LNCAP (cell line): ENCODE data around the gene APBA2.

ENCODE experiments used
- CTCF ChIP-seq: fragments of 450-650 bp; IDR thresholded peaks from 2 replicates; pipeline ENCODE4 v1.5.1; 2017; ENCODE audit warnings: mild to moderate bottlenecking

Gene APBA2

DNA sequence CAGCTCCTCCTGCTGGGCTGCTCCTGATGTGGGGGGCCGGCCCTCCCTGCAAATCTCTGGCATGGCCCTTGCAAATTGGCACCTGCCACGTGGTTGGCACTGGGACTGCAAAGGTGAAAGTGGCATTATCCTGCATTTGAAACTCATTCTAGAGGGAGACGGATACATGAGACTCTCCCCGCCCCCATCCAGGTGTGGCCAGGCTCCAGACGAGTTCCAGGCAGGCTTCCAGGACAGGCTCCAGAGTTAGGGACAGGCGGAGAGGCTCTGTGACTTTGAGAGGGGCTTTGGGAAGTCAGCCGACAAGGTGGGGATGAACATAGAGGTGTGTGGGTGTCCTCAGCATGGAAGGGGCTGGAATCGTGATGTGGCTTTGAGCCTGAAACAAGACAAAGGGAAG, 178.5 kb downstream of the APBA2 start:
- no peak for TF ChIP-seq CTCF

DNA sequence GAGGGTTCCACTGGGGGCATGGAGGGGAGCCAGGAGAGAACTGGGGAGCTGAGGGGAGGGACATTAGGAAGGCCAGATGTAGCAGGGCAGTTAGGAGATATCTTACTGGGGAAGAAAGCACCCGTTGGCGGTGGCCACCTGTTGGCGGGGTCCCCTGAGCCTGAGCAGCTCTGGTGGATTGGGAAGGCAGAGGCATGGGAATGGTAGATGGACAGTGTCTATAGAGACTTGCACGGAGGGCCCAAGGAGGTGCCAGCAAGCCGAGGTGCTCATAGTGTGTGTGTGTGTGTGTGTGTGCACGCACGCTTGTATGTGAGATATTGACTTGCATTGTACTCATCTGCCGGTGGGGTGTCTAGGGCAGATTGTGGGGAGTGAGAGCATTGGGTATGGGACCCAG, 179.0 kb downstream of the APBA2 start:
- TF ChIP-seq CTCF, result no peak

DNA sequence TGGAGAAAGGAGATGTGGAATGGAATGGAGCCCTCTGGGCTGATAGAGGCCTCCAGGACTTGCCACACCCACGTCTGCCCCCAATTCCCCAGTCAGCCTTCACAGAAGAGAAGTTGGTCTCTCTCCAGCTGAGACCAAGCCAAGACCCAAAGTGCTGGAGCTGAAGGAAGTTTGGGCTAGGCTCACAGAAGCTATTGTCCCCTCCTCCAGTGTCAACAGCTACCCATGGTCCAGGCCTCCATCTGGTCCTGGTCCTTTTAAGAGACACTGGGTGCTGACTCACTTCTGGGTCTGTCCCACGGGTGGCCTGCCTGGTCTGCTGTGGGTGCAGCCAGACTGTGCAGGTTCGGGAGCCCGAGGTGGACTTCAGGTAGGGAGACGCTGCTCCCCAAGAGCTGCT, 179.8 kb downstream of the APBA2 start:
- no peak for TF ChIP-seq CTCF

DNA sequence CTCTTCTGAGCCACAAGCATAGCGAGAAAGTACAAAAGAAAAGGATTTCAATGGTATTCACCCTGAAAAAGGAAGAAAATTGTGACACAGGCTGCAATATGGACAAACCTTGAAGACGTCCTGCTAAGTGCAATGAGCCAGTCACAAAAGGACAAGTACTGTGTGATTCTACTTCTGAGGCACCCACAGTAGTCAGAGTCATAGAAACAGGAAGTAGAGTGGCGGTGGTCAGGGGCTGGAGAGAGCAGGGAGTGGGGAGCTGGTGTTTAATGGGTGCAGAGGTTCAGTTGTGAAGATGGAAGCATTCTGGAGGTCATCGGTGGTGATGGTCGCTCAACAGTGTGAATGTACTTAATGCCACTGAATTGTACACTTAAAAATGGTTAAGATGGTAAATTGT, 180.5 kb downstream of the APBA2 start:
- TF ChIP-seq CTCF, result no peak

DNA sequence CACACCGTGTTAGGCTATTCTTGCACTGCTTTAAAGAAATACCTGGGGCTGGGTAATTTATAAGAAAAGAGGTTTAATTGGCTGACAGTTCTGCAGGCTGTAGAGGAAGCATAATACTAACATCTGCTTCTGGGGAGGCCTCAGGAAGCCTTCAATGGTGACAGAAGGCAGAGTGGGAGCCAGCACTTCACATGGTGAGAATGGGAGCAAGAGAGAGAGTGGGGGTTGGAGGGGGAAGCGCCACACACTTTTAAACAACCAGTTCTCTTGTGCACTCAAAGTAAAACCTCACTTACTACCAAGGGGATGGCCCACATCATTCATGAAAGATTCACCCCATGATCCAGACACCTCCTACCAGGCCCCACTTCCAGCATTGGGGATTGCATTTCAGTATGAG, 181.1 kb downstream of the APBA2 start:
- TF ChIP-seq CTCF, result no peak

GRCh38 chr15:29067949-29068348, 182.2 kb downstream of the APBA2 start:
- TF ChIP-seq CTCF, result no peak

GRCh38 chr15:29070471-29071231, 184.9 kb downstream of the APBA2 start:
- TF ChIP-seq CTCF, result no peak
